K562 (cell line): ENCODE data around the gene RNF150. TPM values are rescaled to one million over a fixed set of nuclear protein-coding genes. Genes with fewer than 3 reads are reported as not detected.

Source experiments
- ETV6 ChIP-seq, 3 experiments: fragments of 150-350 bp in 1 of 3; sonication (generic) in 1 of 3; formaldehyde crosslinking in 1 of 3; IDR thresholded peaks; 2 replicates each; pipeline versions ENCODE4 v1.6.1 to v1.8.0; 2014 to 2022; ENCODE audit warnings: borderline replicate concordance in 2 of 3, low read depth in 2 of 3, antibody characterized with exemption in 1 of 3, low read length in 1 of 3, mild to moderate bottlenecking in 1 of 3, missing genetic modification reagents in 1 of 3
- MNT ChIP-seq, 2 experiments: fragments of 450-650 bp; conservative IDR thresholded peaks; 2 replicates each; pipeline ENCODE4 v1.6.1; 2017; ENCODE audit warnings: mild to moderate bottlenecking in 2 of 2, moderate library complexity in 2 of 2
- MTA3 ChIP-seq: fragments of 450-650 bp; formaldehyde crosslinking; IDR thresholded peaks from 2 replicates; pipeline ENCODE4 v1.6.1; 2017; ENCODE audit warnings: mild to moderate bottlenecking, borderline replicate concordance
- NR1H2 ChIP-seq: sonication (generic); formaldehyde crosslinking; IDR thresholded peaks from 2 replicates; pipeline ENCODE4 v1.4.0; 2020; ENCODE audit warnings: mild to moderate bottlenecking, missing genetic modification reagents
- SRF ChIP-seq, 2 experiments: fragments of 250-450, 450-650 bp in 1 of 2; sonication (Bioruptor Pico) in 1 of 2; sonication (generic) in 1 of 2; formaldehyde crosslinking; IDR thresholded peaks; 2 replicates each; pipeline versions ENCODE4 v1.5.0 to v1.5.1; 2020 to 2022; ENCODE audit warnings: mild to moderate bottlenecking in 1 of 2, missing genetic modification reagents in 1 of 2
- ZBTB40 ChIP-seq, 2 experiments: fragments of 450-650 bp in 1 of 2; sonication (generic) in 1 of 2; formaldehyde crosslinking in 1 of 2; IDR thresholded peaks; 2 replicates each; pipeline versions ENCODE4 v1.7.1 to v1.9.0; 2016 to 2022; ENCODE audit warnings: inconsistent platforms in 1 of 2, mild to moderate bottlenecking in 1 of 2, missing genetic modification reagents in 1 of 2
- polyA plus RNA-seq, 8 experiments: library from polyadenylated mRNA; depleted of rRNA in 4 of 8; stranded (reverse) in 5 of 8; unstranded in 3 of 8; fragments of >200 nt; fragmentation: Nextera tagmentation in 2 of 8; fragmentation: Illumina TruSeq in 1 of 8; extraction: Ambion mirVana in 2 of 8; extraction: Trizol in 1 of 8; gene quantifications; 2 replicates each; pipeline versions ENCODE4 v1.2.1 to v1.2.3, GENCODE V29; 2011 to 2014; ENCODE audit warnings: inconsistent platforms in 1 of 8, missing spikeins in 1 of 8
- total RNA-seq, 7 experiments: library from RNA; depleted of rRNA in 6 of 7; stranded (reverse); fragments of >200 nt in 6 of 7; fragmentation: Illumina TruSeq in 2 of 7; extraction: Trizol in 2 of 7; gene quantifications; 2 replicates each; pipeline versions ENCODE4 v1.2.1 to v1.2.3, GENCODE V29; 2011 to 2021; ENCODE audit warnings: low replicate concordance in 1 of 7

RNF150 gene
- total and polyA plus RNA-seq, 9 of the 15 experiments (the other 6 are each of a cell fraction or from before 2014, with no cell fraction given): 0.09 TPM; not detected in 8

- no peak for TF ChIP-seq ZBTB40 (IDR thresholded peaks at IDR 0.05)
- no peak for TF ChIP-seq ZBTB40 (CRISPR knock-in tag; IDR thresholded peaks at IDR 0.05)
- no peak for TF ChIP-seq SRF (CRISPR knock-in tag; IDR thresholded peaks at IDR 0.05)
- TF ChIP-seq ETV6 (IDR thresholded peaks at IDR 0.05; ENCODE audit: borderline replicate concordance in 1 of 2, low read depth in 2 of 2, low read length in 1 of 2): no peak
- TF ChIP-seq ETV6 (CRISPR knock-in tag; IDR thresholded peaks at IDR 0.05; ENCODE audit: borderline replicate concordance): no peak
- no peak for TF ChIP-seq MNT (conservative IDR thresholded peaks at IDR 0.05)
- TF ChIP-seq NR1H2 (CRISPR knock-in tag): no peak
- TF ChIP-seq MTA3: no peak
Measured at GRCh38 chr4:141126769-141127168, 6.5 kb downstream of the RNF150 start (continued).
